HG03457 (cell line): ENCODE data around the gene INSYN1.
"Not testable (repeated sequence)": the region's sequence is repeated elsewhere in the genome, so short reads cannot be mapped to it uniquely, and the experiment has no call there.

Experiments
- ATAC-seq: cut with Tn5 transposase; IDR thresholded peaks from one replicate; pipeline ENCODE4 v1.9.1; 2021; ENCODE audit warnings: moderate number of reproducible peaks; ENCODE audit not compliant: unreplicated experiment

The INSYN1 gene

GRCh38 chr15:73750438-73750837 is 2.7 kb downstream of the INSYN1 start:
- ATAC-seq = no peak

- no peak for ATAC-seq
These were observed 3.2 kb downstream of the INSYN1 start for GRCh38 chr15:73749971-73750370.

- no peak for ATAC-seq
These were observed 3.6 kb downstream of the INSYN1 start for GRCh38 chr15:73749533-73749932.

- no peak for ATAC-seq
These were observed 4.4 kb downstream of the INSYN1 start for GRCh38 chr15:73748730-73749129.

GRCh38 chr15:73747847-73748590 is 5.1 kb downstream of the INSYN1 start:
- ATAC-seq = no peak

- ATAC-seq = no peak
These were observed 6.3 kb downstream of the INSYN1 start for GRCh38 chr15:73746883-73747282.

GRCh38 chr15:73746261-73746660 is 6.9 kb downstream of the INSYN1 start:
- no peak for ATAC-seq

GRCh38 chr15:73745073-73745472 is 8.1 kb downstream of the INSYN1 start:
- ATAC-seq = no peak

GRCh38 chr15:73744293-73744692 is 8.9 kb downstream of the INSYN1 start:
- ATAC-seq = no peak

- ATAC-seq = no peak
These were observed 11.8 kb downstream of the INSYN1 start for GRCh38 chr15:73741321-73741836.

GRCh38 chr15:73740152-73741048 is 12.8 kb downstream of the INSYN1 start:
- no peak for ATAC-seq

GRCh38 chr15:73737535-73737934 is 15.6 kb downstream of the INSYN1 start:
- ATAC-seq = no peak

GRCh38 chr15:73732930-73733329 is 20.2 kb downstream of the INSYN1 start:
- no peak for ATAC-seq

GRCh38 chr15:73732051-73732450 is 21.1 kb downstream of the INSYN1 start:
- not testable (repeated sequence) for ATAC-seq

- no peak for ATAC-seq
These were observed 25.7 kb downstream of the INSYN1 start for GRCh38 chr15:73727330-73727976.

GRCh38 chr15:73724212-73724611 is 28.9 kb downstream of the INSYN1 start:
- ATAC-seq = no peak

- ATAC-seq = no peak
These were observed 30.0 kb downstream of the INSYN1 start for GRCh38 chr15:73723191-73723590.

GRCh38 chr15:73722425-73722824 is 30.7 kb downstream of the INSYN1 start:
- no peak for ATAC-seq

GRCh38 chr15:73718694-73719093 is 34.5 kb downstream of the INSYN1 start:
- ATAC-seq = no peak

GRCh38 chr15:73717802-73718201 is 35.3 kb downstream of the INSYN1 start:
- no peak for ATAC-seq

GRCh38 chr15:73717206-73717605 is 35.9 kb downstream of the INSYN1 start:
- no peak for ATAC-seq
